ENCODE data around the gene KDM7A.

GRCh38 chr7:140225562-140226249 is 48.9 kb upstream of the KDM7A start:
- TF ChIP-seq CTCF (IDR thresholded peaks at IDR 0.05): no peak
- no peak for TF ChIP-seq POLR2A (IDR thresholded peaks at IDR 0.05)
